ENCODE data around the gene POU3F1.

The POU3F1 gene

DNA sequence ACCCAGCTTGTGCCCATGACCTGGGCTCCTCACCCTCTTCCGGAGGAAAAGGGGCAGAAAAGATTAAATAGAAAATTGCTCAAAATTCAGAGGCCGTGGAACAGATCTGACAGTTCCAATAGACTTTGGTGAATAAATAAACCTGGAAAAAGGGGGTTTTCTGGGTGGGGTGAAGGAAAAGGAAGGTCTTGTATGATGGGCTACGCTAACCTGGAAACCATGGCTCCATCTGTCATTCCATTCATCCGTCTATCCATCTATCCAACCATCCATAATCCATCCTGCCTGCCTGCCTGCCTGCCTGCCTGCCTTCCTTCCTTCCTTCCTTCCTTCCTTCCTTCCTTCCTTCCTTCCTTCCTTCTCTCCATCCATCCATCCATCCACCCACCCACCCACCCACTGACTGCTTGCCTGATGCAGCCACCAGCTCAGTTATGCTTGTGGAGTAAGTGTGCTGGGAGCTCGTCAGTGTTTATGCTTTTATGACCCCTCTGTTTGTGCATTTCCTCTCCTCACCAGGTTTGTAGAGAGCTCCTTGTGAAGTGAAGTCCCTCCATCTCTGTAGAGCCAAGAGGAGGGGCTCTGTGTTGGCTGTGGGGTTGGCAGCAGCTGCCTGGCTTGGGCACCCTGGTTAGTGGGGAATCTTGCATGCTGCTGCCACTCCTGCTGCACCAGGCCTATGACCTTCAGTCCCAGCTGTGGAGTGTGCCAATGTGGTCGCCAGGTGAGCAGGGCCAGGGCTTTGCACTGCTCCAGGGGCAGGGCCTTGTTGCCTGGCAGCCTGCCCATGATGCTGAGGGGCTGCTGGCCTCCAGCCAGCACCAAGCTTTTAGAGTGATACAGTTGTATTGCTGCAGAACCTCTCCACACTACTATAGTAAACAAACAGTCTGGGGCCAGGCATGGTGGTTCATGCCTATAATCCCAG is 16.0 kb upstream of the POU3F1 start:
- Mint-ChIP-seq H3K27ac (no peak overlapping the region), H3K36me3 (ENCODE audit: low read depth) (no peaks in the 10 kb centered on the region), H3K27me3 (peaks cover 20% of the 10 kb centered on the region), H3K9me3 (no peaks in the 10 kb centered on the region), H3K4me3 (no peak overlapping the region), H3K4me1 (ENCODE audit: low read depth) (peaks cover 5% of the 10 kb centered on the region)

DNA sequence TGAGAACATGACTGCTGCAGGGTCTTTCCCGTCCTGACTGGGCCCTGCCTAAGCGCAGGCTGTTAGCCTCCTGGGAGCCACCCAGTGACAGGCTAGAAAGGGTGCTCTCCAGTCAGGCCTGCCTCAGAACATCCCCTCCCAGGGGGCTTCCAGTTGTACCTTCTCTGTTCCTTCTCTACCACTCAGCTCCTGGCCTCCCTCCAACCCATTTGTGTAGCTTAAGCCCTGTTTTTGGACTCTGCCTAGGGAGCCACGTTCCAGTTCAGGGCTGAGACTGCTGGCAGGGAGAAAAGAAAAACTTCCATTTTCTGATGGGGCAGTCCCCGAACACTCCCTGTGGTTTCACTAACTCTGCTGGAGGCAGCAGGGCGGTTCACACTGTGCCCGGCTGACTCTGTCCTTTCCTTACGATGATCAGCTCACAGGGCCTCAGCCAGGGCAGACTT is 15.3 kb upstream of the POU3F1 start:
- H3K36me3 Mint-ChIP-seq (ENCODE audit: low read depth): no peaks in the 10 kb centered on the region
- no peak overlapping the region for H3K4me3 Mint-ChIP-seq
- H3K27me3 Mint-ChIP-seq: peaks cover 15% of the 10 kb centered on the region
- H3K4me1 Mint-ChIP-seq (ENCODE audit: low read depth): peaks cover 5% of the 10 kb centered on the region
- no peak overlapping the region for H3K27ac Mint-ChIP-seq
- H3K9me3 Mint-ChIP-seq: no peaks in the 10 kb centered on the region

DNA sequence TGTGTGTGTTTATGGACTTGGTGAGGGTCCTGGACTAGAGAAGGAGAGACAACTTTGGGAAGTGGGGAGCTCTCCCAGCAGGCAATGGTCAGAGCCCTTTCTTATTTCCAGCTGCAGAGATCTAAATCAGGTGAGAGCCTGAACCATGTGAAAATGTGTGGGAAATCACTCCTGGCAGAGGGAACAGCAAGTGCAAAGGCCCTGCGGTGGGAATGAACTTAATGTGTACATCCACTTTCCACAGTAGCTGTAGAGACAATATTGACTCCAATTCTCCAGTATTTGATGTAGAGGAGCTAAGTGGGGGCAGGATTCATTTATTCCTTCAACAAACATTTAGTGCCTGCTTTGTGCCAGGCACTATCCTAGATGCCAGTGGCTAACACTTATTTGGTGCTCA is 14.7 kb upstream of the POU3F1 start:
- no peaks in the 10 kb centered on the region for H3K36me3 Mint-ChIP-seq (ENCODE audit: low read depth)

DNA sequence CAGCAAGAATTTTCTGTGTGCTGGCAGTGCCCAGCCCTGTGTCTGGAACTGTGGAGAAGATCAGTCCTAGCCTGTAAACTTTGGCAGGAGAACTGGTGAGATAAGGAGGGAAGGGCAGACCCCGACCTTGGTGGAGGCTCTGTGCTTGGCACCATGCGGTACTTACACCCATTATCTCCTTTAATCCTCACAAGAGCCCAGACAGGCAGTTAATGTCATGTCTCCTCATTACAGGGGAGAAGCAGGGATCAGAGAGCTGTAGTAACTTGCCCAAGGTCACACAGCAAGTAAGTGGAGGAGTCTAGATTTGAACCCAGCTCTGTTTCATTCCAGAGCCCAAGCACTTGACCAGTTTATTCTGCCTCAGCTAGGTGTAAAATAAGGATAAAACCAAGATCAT is 13.9 kb upstream of the POU3F1 start:
- Mint-ChIP-seq H3K4me3 (no peak overlapping the region), H3K27ac (no peak overlapping the region), H3K36me3 (ENCODE audit: low read depth) (no peaks in the 10 kb centered on the region), H3K4me1 (ENCODE audit: low read depth) (peaks cover 5% of the 10 kb centered on the region), H3K27me3 (peaks cover 22% of the 10 kb centered on the region), H3K9me3 (no peaks in the 10 kb centered on the region)

More for the DNA sequence above, 14.7 kb upstream of the POU3F1 start:
- no peak overlapping the region for H3K4me3 Mint-ChIP-seq
- no peak overlapping the region for H3K27ac Mint-ChIP-seq
- H3K9me3 Mint-ChIP-seq: no peaks in the 10 kb centered on the region
- H3K27me3 Mint-ChIP-seq: peaks cover 20% of the 10 kb centered on the region
- peaks cover 5% of the 10 kb centered on the region for H3K4me1 Mint-ChIP-seq (ENCODE audit: low read depth)

DNA sequence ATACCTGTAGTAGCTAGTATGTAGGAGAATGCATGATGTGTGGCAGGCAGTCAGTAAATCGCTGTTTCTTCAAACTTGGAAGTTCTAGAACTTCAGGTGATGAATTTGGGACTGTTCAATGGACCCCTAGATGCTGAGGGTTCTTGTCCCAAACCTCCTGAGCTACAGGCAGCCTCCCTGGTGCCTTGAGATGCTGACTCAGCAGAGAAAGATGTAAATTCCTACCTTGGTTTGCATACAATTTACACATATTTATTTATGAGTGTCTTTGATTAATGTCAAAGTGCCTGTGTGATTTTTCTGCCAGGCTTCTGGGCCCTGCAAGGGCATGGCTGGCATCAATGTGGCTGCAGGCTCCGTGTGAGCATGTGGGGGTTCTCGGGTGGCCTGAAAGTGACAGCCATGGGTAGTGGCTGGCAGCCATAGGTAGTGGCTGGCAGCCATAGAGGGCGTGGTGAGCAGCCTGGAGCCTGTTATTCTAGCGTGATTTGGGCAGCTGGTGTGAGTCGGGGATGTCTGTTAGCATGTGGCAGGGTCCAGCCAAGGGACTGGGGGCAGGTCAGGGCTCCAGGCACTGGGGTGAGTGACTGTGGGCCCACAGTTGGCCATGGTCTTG is 13.2 kb upstream of the POU3F1 start:
- Mint-ChIP-seq H3K4me3 (no peak overlapping the region), H3K9me3 (no peaks in the 10 kb centered on the region), H3K27me3 (peaks cover 27% of the 10 kb centered on the region), H3K27ac (no peak overlapping the region), H3K36me3 (ENCODE audit: low read depth) (no peaks in the 10 kb centered on the region), H3K4me1 (ENCODE audit: low read depth) (peaks cover 5% of the 10 kb centered on the region)

DNA sequence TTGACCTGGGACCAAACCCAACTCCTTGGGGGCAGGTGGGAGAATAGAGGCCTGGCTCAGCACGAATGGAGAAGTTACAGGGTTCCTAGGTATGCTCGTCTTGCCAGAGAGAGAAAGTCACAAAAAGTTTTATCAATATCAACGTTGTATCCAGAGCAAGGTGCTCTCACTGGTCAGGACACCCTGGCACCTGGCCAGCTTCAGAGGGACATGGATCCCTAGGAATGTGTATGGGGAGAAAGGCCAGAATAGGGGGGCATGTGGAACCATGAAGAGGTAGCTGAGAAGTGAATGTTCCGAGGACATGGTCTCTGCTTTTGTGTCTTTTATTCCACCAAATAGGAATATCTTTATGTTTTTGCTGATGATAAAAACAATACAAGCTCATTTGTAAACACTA is 9.4 kb upstream of the POU3F1 start:
- Mint-ChIP-seq H3K27ac (no peak overlapping the region), H3K36me3 (ENCODE audit: low read depth) (no peaks in the 10 kb centered on the region), H3K27me3 (peaks cover 27% of the 10 kb centered on the region), H3K4me1 (ENCODE audit: low read depth) (peaks cover 20% of the 10 kb centered on the region), H3K9me3 (no peaks in the 10 kb centered on the region), H3K4me3 (no peak overlapping the region)

DNA sequence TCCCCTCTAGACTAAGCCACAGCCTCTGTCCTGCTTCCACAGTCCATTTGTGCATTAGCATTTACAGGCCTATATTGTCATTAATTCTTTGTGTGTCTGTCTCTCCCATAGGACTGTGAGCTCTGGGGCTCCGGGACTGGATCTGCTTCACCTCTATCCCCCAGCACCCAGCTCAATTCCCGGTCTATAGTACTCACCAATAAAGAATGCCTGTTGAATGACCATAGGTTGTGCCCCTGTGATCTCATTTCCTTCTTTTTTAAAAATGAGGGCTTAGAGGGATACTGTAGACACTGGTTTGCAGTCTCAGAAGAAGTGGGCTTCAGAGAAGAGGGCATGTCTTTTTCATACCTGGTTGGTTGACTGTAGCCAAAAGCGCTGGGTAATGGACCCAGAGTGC is 8.8 kb upstream of the POU3F1 start:
- Mint-ChIP-seq H3K4me3 (no peak overlapping the region), H3K36me3 (ENCODE audit: low read depth) (no peaks in the 10 kb centered on the region), H3K27ac (no peak overlapping the region), H3K9me3 (no peaks in the 10 kb centered on the region), H3K27me3 (peaks cover 21% of the 10 kb centered on the region), H3K4me1 (ENCODE audit: low read depth) (peaks cover 20% of the 10 kb centered on the region)

DNA sequence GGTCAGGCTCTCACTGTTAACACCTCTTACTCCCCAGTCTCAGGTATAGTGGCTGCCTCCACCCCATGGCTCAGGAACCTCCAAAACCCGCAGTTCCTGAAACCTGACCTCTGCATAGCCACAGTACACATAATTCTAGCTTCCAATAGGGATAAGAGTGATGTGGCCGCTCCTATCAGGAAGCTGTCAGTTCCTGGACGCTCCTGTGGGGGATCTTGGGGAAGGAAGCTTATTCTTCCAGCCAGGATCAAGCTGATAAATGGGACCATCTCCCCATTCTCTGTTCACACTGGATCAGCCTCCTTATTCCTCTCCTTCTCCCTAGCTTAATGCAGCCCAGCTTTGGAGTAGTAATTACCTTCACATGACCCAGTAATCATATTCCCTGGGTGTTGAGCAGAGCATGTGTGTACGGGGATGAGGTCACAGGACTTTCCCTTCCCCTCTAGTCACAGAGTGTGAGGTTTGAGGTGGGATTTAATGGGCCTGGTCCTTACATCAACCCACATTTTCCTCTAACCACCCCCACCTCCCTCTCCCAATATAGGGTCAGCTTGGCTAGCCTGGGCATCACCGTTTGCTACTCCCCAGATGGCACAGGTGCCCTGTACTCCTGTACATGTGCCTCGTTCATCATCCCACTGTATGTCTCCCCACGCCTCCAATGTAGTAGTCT is 7.0 kb upstream of the POU3F1 start:
- H3K27ac Mint-ChIP-seq: no peak overlapping the region
- peaks cover 20% of the 10 kb centered on the region for H3K4me1 Mint-ChIP-seq (ENCODE audit: low read depth)
- H3K9me3 Mint-ChIP-seq: no peaks in the 10 kb centered on the region
- no peaks in the 10 kb centered on the region for H3K36me3 Mint-ChIP-seq (ENCODE audit: low read depth)
- H3K4me3 Mint-ChIP-seq: no peak overlapping the region
- H3K27me3 Mint-ChIP-seq: peaks cover 34% of the 10 kb centered on the region

DNA sequence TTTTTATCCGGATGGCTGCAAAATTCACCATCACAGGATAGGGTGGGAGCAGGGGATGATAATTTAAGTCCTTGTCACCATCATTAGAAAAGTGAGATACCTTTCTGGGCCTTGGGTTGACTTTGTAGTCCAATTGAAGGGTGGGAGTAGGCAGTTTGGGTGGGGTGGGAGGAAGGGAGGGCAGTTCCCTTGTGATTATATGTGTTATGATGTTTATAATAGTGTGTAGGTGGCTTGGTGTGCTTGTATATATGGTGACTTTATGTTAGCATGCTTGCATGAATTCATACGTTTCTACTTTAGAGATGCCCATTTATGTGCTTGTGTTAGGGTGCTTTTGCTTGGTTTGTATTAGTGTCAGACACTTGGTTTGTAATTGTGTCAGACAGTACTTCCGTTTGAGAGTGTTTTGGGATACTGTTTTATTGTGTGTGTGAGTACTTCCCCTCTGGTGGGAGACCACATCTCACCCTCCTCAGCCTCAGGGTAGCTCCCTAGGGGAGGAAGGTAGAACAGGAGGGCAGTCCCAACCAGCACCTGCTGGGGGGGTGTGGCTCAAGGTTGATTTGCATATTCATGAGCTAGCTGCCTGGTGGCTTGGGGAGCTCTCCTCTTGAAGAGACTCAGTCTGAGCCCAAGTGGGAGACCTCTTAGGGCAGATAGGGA is 6.3 kb upstream of the POU3F1 start:
- Mint-ChIP-seq H3K27me3 (peaks cover 37% of the 10 kb centered on the region), H3K9me3 (no peaks in the 10 kb centered on the region), H3K27ac (no peak overlapping the region), H3K36me3 (ENCODE audit: low read depth) (no peaks in the 10 kb centered on the region), H3K4me3 (no peak overlapping the region), H3K4me1 (ENCODE audit: low read depth) (peaks cover 20% of the 10 kb centered on the region)

DNA sequence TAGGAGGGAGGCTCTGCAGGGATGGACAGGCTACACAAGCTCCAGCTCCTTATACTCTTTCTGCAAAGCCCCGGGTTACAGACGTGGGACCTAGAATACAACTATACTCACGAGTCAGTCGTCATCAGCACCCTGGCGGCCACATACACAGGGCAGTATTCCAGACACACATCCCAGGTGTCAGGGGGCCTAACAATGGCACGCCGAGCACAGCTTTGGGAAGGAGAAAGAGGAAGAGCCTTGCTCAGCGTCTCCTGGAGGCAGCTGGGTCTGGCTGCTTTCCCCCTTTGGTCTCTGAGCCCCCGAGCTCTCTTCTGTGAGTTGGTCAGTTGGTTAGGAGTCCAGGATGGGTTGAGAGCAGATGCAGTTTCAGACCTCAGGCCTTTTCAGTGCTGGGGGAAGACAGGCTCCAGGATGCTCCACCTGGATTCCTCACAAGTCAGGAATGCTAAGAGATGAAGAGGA is 4.5 kb upstream of the POU3F1 start:
- Mint-ChIP-seq H3K4me3 (no peak overlapping the region), H3K27ac (no peak overlapping the region), H3K27me3 (peaks cover 40% of the 10 kb centered on the region), H3K9me3 (no peaks in the 10 kb centered on the region), H3K36me3 (ENCODE audit: low read depth) (no peaks in the 10 kb centered on the region), H3K4me1 (ENCODE audit: low read depth) (peaks cover 20% of the 10 kb centered on the region)

DNA sequence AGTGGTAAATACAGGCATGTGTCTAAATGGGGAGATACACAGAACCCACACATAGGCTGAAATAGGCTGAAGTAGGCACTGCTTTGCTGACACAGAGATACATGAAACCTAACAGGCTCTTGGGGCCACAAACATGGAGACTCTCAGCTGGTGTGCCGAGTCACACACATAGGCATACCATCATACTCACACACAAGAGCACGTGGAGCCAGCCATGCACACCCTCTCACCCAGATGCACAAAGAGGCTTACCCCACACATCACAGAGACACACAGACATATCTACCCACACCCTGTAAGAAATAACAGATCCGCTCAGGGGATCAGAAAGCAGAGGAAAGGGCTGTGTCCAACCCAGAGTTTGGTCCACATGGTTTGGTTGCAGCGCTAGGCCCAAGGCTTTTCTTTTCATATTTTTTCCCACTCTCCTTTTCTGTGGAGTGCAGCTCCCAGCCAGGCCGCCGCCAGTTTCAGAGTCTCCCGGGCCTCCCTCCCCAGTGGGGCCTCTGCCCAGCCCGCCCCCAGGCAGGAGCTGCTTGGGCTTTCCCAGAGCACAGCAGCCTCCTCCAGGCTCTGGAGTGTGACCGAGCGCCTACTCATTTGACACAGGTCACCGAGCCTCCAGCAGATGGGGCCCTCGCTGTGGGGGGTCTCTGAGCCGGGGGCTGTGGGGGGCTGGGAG is 3.9 kb upstream of the POU3F1 start:
- Mint-ChIP-seq H3K27me3 (peaks cover 38% of the 10 kb centered on the region), H3K27ac (no peak overlapping the region), H3K36me3 (ENCODE audit: low read depth) (no peaks in the 10 kb centered on the region), H3K4me1 (ENCODE audit: low read depth) (peaks cover 22% of the 10 kb centered on the region), H3K9me3 (no peaks in the 10 kb centered on the region), H3K4me3 (no peak overlapping the region)

DNA sequence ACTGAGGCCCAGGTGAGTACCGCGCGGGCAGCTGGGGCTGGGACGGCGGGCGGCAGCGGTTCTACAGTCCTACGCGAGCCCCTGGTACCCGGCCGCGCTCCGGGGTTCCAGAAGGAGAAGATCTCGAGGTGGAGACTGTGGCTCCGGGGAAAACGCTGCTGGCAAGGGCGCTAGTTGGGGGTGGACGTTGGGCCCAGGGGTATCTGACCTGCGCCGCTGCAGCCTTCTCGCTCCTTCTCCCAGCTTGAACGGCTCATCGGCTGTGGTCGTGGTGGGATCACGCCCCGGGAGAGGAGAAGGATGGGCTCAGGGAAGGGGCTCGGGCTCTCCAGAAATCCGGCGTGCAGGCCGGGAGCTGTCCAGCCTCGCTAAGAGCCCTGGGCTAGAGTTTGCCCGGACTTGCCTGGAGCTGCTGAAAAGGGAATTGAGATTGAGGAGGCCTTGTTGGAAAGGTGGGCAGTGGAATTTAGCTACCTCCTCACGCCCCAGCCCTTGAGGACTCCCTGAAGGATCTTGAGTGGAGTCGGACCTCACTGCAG is 1.1 kb upstream of the POU3F1 start:
- peaks cover 48% of the 10 kb centered on the region for H3K27me3 Mint-ChIP-seq
- no peaks in the 10 kb centered on the region for H3K9me3 Mint-ChIP-seq
- no peaks in the 10 kb centered on the region for H3K36me3 Mint-ChIP-seq (ENCODE audit: low read depth)
- peak overlapping the region; percentile 66 for H3K4me3 Mint-ChIP-seq
- peaks cover 18% of the 10 kb centered on the region for H3K4me1 Mint-ChIP-seq (ENCODE audit: low read depth)
- H3K27ac Mint-ChIP-seq: no peak overlapping the region

DNA sequence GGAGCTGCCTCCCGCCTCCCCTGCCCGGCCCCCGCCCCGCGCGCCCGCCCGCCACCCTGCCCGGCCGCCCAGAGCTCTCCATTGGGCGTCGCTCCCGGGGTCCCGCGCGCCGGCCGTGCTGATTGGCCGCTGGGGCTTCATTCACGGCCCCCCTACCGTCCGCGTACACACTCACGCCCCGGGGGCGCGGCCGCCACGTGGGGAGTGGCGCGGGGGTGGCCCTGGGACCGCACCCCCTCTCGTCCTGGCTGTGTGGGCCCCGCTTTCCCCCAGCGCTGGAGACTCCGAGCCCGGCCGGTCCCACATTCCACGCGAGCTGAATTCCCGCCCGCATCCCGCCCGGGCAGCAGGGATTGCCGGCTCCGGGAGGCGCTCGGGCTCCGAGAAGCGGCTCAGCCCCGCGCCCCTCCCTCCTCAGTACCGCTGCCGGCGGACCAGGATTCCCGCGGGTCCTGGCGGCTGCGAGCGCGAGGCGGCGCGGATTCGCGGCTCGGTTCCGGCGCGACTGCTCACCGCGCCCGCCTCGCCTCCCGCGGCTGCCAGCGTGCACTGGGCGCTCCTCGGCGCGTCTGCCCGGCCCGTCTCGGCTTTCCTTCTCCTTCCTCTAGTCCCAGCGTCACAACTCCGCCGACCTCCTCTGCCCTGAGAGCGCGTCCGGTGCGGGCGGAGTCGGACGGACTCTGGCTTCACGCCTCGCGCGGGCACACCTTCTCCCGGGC is 450 bp upstream of the POU3F1 start:
- Mint-ChIP-seq H3K27me3 (peaks cover 55% of the 10 kb centered on the region), H3K36me3 (ENCODE audit: low read depth) (no peaks in the 10 kb centered on the region), H3K4me3 (peak overlapping the region; percentile 66), H3K9me3 (no peaks in the 10 kb centered on the region), H3K4me1 (ENCODE audit: low read depth) (peaks cover 13% of the 10 kb centered on the region), H3K27ac (no peak overlapping the region)
